Psoas muscle (tissue), 8 donors: ENCODE results near the gene TOMM7. TPM values are rescaled to one million over a fixed set of nuclear protein-coding genes. Genes with fewer than 3 reads are reported as not detected.

Experiments used
- ATAC-seq, 4 donors: fragments of 200-7000 bp; cut with Tn5 transposase; one replicate each; pipeline ENCODE4 v1.9.1; 2020; ENCODE audit warnings: moderate library complexity in 3 of 4, mild to moderate bottlenecking in 2 of 4
- DNase-seq, 2 donors: peaks; one replicate each; pipeline ENCODE4 v3.0.0-alpha.2; 2020
- H3K27ac ChIP-seq: fragments of 200-600 bp; one replicate; pipeline ENCODE4 v1.8.0; 2022
- H3K27me3 ChIP-seq, 3 donors: fragments of 200-600 bp in 1 of 3; one replicate each; pipeline versions ENCODE4 v1.6.1 to v1.8.0; 2013 to 2022; ENCODE audit warnings: low read length in 2 of 3, mild to moderate bottlenecking in 2 of 3, moderate library complexity in 1 of 3; ENCODE audit not compliant: insufficient read depth in 3 of 3
- H3K36me3 ChIP-seq, 2 donors: fragments of 200-600 bp in 1 of 2; one replicate each; pipeline versions ENCODE4 v1.6.1 to v1.8.0; 2013 to 2022; ENCODE audit warnings: low read depth in 1 of 2, mild to moderate bottlenecking in 1 of 2, moderate library complexity in 1 of 2; ENCODE audit not compliant: insufficient read depth in 1 of 2
- H3K4me1 ChIP-seq: fragments of 200-600 bp; one replicate; pipeline ENCODE4 v1.8.0; 2022
- H3K4me3 ChIP-seq: fragments of 200-600 bp; one replicate; pipeline ENCODE4 v1.8.0; 2022; ENCODE audit warnings: mild to moderate bottlenecking
- H3K9me3 ChIP-seq: fragments of 200-600 bp; one replicate; pipeline ENCODE4 v1.8.0; 2022
- CTCF ChIP-seq: fragments of 200-600 bp; IDR thresholded peaks from one replicate; pipeline ENCODE4 v1.8.0; 2022; ENCODE audit warnings: antibody characterized with exemption
- WGBS, 3 donors: extraction: QIAGEN DNeasy Blood & Tissue Kit; methylation state at CpG; one replicate each; pipeline versions ENCODE4 v1.1.6 to v1.1.7; 2013; 5-methylcytosine and 5-hydroxymethylcytosine counted together
- intact Hi-C, 2 donors: fragments of 100-400 bp; cut with DNase I; formaldehyde crosslinking; loops; one replicate each; pipeline versions ENCODE4 v1.11.0 to v1.14.2; 2022
- polyA plus RNA-seq, 3 donors: library from polyadenylated mRNA; stranded (reverse); fragments of 200-250 nt; gene quantifications; one replicate each; pipeline ENCODE4 v1.2.3, GENCODE V29; 2013
- total RNA-seq, 4 donors: library from RNA; stranded (reverse); fragmentation: NEBNext Ultra II Directional in 2 of 4; extraction: Animal tissue kit (Norgen Biotek cat#: 25700) in 2 of 4; gene quantifications; one replicate each; pipeline versions ENCODE4 v1.2.1 to v1.2.4, GENCODE V29; 2021 to 2023
- donor health status: healthy with polysubstance abuse.
- donor health status: DM: no; HTN: no; CAD: no; lungs with moderate emphysema.
- donor health status: Bipolar disorder and iron deficiency.
- donor health status: healthy.
- donor health status: DM: yes; HTN: yes; CAD: no.
- donor health status: DM: no; HTN: no; CAD: no.
- donor health status: DM: no; HTN: no; CAD: no.
- donor health status: DM: yes; HTN: yes; CAD: no.

The TOMM7 gene
- total and polyA plus RNA-seq, 7 donors: 401 to 791 (median 668) TPM

DNA sequence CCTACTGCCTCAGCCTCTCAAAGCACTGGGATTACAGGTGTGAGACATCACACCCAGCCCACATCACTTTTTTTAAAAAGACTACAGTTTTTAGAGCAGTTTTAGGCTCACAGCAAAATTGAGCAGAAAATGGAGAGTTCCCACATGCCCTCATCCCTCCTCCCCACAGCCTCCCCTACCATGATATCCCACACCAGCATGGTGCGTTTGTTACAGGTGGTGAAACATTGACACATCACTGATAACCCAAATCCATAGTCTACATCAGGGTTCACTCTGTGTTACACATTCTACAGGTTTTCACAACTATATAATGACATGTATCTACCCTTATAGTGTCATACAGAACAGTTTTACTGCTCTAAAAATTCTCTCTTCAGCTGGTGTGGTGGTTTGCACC is 24.3 kb upstream of the TOMM7 start:
- Histone ChIP-seq H3K36me3 (no peaks in the 10 kb centered on the region), H3K27me3 (no peaks in the 10 kb centered on the region), H3K4me1 (peaks cover 38% of the 10 kb centered on the region), H3K27ac (peak overlapping the region; percentile 97), H3K9me3 (no peaks in the 10 kb centered on the region), H3K4me3 (no peak overlapping the region)
- no peak for ATAC-seq
- WGBS, 3 donors: 89 to 94% (median 92%) methylated on average over 1 of the region's 1 CpG
- no peak for DNase-seq
- intact Hi-C loops: no loop called here
- no peak for TF ChIP-seq CTCF

GRCh38 chr7:22845221-22845834 is 22.7 kb upstream of the TOMM7 start:
- intact Hi-C loops: no loop called here
- H3K27me3 ChIP-seq: no peaks in the 10 kb centered on the region
- DNase-seq: no peak
- peaks cover 36% of the 10 kb centered on the region for H3K4me1 ChIP-seq
- no peaks in the 10 kb centered on the region for H3K36me3 ChIP-seq
- no peak for TF ChIP-seq CTCF
- no peak overlapping the region for H3K4me3 ChIP-seq
- H3K9me3 ChIP-seq: no peaks in the 10 kb centered on the region
- no peak for ATAC-seq
- 87 to 96% (median 95%) methylated on average over 4 of the region's 4 CpGs for WGBS, 3 donors
- no peak overlapping the region for H3K27ac ChIP-seq

DNA sequence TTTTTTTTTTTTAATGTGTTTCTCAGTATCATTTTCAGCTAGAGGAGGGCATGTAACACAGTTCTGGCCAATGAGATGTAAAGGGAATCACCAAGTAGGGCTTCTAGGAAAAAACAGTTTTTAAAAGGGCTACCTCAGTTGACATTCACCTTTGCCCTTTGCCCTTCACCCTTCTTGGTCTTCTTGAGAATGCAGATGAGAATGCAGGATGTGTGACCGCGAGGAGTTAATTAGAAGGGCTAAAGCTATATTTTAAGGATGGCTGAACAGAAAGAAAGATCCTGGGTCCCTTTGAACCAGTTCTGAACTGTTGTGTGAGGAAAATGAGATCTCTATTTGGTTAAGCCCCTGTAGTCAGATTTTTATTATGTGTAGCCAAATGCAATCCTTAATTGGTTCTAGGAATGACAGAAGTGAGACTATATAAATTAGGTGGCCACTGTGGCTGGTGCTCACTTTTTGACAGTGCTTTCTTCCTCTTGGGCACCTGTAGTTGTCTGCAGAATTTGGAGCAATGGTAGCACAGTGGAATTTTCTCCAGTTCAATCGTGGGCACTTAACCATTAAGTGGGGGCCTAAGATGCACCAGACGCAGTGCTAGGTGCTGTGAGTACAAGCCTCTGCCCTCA is 21.1 kb upstream of the TOMM7 start:
- H3K27ac ChIP-seq: peak overlapping the region; percentile 86
- intact Hi-C loops: no loop called here
- WGBS, 3 donors: 62 to 73% (median 73%) methylated on average over 4 of the region's 4 CpGs

GRCh38 chr7:22842973-22843372 is 20.3 kb upstream of the TOMM7 start:
- no peak for DNase-seq
- WGBS, 3 donors: 25 to 35% (median 34%) methylated on average over 5 of the region's 5 CpGs
- Histone ChIP-seq H3K4me3 (no peak overlapping the region), H3K36me3 (no peaks in the 10 kb centered on the region), H3K27ac (peak overlapping the region; percentile 86), H3K9me3 (no peaks in the 10 kb centered on the region), H3K4me1 (peaks cover 12% of the 10 kb centered on the region), H3K27me3 (no peaks in the 10 kb centered on the region)
- intact Hi-C loops: no loop called here
- no peak for TF ChIP-seq CTCF
- ATAC-seq: peak; percentile 26 to 78 (median 57)

More for the DNA sequence above, 21.1 kb upstream of the TOMM7 start:
- Histone ChIP-seq H3K27me3 (no peaks in the 10 kb centered on the region), H3K4me1 (peaks cover 20% of the 10 kb centered on the region), H3K4me3 (no peak overlapping the region), H3K36me3 (no peaks in the 10 kb centered on the region), H3K9me3 (no peaks in the 10 kb centered on the region)
- DNase-seq: no peak
- no peak for ATAC-seq
- TF ChIP-seq CTCF: no peak
